ENCODE measurements around the gene TEKTIP1. TPM values are rescaled to one million over a fixed set of nuclear protein-coding genes. Genes with fewer than 3 reads are reported as not detected.

The TEKTIP1 gene
- total and polyA plus RNA-seq, 9 of the 15 experiments (the other 6 are each of a cell fraction or from before 2014, with no cell fraction given), result 0.66 TPM; not detected in 8

DNA sequence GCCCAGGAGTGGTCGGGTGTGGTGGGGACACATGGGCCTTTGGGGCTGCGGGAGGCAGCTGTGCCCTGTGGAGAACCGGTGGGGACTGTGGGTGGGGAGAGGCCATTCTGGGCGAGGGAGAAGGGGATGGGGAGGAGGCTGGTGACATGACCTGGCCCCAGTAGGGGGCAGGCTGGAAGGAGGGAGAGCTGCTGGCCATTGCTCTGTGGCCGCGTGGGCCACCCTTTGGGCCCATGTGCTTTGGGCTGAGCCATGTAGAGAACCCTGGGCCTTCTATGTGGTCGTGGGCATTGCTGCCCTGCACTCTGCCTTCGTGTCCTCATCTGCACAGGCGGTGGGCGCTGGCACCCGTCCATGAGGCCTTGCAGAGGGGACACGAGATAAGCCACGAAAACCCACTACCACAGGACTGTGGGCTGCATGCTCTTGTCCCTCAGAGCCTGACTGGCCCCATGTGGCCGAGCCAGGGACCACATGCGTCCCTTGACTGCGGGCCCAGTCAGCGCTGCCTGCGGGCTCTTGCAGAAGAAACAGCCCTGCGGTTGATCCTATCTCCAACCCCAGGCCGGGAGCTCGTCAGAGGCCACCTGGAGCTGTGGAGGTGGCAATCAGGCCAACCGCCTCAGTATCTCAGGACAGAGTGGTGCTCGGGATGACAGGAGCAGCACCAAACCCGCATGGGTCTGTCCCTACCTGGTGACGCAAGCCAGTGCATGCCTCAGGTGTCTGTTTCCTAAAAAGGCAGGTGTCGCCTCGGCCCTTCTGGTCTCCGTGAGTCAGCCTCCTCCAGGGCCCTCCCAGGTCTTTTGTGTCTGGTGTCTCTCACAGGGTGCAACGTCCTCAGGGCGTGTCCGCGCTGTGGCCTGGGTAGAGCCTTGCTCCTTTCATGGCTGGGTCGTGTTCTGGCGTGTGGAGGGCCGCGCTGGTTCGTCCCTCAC, 18.5 kb upstream of the TEKTIP1 start (continued):
- TF ChIP-seq ELF2 (CRISPR knock-in tag; IDR thresholded peaks at IDR 0.05) (peak; percentile 22; the same call in 1 of the 2 replicates), ZNF436 (CRISPR knock-in tag; IDR thresholded peaks at IDR 0.05) (no peak), EWSR1 (IDR thresholded peaks at IDR 0.05; ENCODE audit: borderline replicate concordance, low read depth, partially characterized antibody) (no peak), BRD4 (IDR thresholded peaks at IDR 0.05) (0 out of 2 replicates have a peak, but pooled peaks have one; percentile 26), PHF21A (IDR thresholded peaks at IDR 0.05; ENCODE audit: borderline replicate concordance, low read depth) (0 out of 2 replicates have a peak, but pooled peaks have one; percentile 23), HNRNPLL (IDR thresholded peaks at IDR 0.05; ENCODE audit: low read depth, low read length, poor library complexity, severe bottlenecking) (no peak), RBBP5 (IDR thresholded peaks at IDR 0.05; ENCODE audit: borderline replicate concordance, insufficient read depth, low read length, poor library complexity, severe bottlenecking) (peak; percentile 80), ZNF12 (CRISPR knock-in tag; IDR thresholded peaks at IDR 0.05) (peak; percentile 75; the same call in 1 of the 2 replicates), ZNF707 (CRISPR knock-in tag; conservative IDR thresholded peaks at IDR 0.05) (no peak), SMARCA4 (IDR thresholded peaks at IDR 0.05) (peak; percentile 64), CHD2 (IDR thresholded peaks at IDR 0.05; ENCODE audit: low read depth, low read length) (0 out of 2 replicates have a peak, but pooled peaks have one; percentile 14), NCOA6 (IDR thresholded peaks at IDR 0.05) (no peak), TOE1 (IDR thresholded peaks at IDR 0.05; ENCODE audit: borderline replicate concordance) (0 out of 2 replicates have a peak, but pooled peaks have one; percentile 35), TOE1 (CRISPR knock-in tag; IDR thresholded peaks at IDR 0.05; ENCODE audit: borderline replicate concordance, low read depth) (peak; percentile 56; the same call in 1 of the 2 replicates)
- TF ChIP-seq, protein P1, sequence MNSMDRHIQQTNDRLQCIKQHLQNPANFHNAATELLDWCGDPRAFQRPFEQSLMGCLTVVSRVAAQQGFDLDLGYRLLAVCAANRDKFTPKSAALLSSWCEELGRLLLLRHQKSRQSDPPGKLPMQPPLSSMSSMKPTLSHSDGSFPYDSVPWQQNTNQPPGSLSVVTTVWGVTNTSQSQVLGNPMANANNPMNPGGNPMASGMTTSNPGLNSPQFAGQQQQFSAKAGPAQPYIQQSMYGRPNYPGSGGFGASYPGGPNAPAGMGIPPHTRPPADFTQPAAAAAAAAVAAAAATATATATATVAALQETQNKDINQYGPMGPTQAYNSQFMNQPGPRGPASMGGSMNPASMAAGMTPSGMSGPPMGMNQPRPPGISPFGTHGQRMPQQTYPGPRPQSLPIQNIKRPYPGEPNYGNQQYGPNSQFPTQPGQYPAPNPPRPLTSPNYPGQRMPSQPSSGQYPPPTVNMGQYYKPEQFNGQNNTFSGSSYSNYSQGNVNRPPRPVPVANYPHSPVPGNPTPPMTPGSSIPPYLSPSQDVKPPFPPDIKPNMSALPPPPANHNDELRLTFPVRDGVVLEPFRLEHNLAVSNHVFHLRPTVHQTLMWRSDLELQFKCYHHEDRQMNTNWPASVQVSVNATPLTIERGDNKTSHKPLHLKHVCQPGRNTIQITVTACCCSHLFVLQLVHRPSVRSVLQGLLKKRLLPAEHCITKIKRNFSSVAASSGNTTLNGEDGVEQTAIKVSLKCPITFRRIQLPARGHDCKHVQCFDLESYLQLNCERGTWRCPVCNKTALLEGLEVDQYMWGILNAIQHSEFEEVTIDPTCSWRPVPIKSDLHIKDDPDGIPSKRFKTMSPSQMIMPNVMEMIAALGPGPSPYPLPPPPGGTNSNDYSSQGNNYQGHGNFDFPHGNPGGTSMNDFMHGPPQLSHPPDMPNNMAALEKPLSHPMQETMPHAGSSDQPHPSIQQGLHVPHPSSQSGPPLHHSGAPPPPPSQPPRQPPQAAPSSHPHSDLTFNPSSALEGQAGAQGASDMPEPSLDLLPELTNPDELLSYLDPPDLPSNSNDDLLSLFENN (IDR thresholded peaks at IDR 0.05; ENCODE audit: low read depth in 2 of 2, low read length in 2 of 2), result peak in 1 of 2 experiments; percentile 63; a peak in 2 of 4 replicates
- TF ChIP-seq, protein P2, sequence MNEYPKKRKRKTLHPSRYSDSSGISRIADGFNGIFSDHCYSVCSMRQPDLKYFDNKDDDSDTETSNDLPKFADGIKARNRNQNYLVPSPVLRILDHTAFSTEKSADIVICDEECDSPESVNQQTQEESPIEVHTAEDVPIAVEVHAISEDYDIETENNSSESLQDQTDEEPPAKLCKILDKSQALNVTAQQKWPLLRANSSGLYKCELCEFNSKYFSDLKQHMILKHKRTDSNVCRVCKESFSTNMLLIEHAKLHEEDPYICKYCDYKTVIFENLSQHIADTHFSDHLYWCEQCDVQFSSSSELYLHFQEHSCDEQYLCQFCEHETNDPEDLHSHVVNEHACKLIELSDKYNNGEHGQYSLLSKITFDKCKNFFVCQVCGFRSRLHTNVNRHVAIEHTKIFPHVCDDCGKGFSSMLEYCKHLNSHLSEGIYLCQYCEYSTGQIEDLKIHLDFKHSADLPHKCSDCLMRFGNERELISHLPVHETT (CRISPR knock-in tag; conservative IDR thresholded peaks at IDR 0.05 in 1 of 2, IDR thresholded peaks at IDR 0.05 in 1 of 2), result peak in 1 of 2 experiments; percentile 72; a peak in 2 of 4 replicates
- TF ChIP-seq, protein P3, sequence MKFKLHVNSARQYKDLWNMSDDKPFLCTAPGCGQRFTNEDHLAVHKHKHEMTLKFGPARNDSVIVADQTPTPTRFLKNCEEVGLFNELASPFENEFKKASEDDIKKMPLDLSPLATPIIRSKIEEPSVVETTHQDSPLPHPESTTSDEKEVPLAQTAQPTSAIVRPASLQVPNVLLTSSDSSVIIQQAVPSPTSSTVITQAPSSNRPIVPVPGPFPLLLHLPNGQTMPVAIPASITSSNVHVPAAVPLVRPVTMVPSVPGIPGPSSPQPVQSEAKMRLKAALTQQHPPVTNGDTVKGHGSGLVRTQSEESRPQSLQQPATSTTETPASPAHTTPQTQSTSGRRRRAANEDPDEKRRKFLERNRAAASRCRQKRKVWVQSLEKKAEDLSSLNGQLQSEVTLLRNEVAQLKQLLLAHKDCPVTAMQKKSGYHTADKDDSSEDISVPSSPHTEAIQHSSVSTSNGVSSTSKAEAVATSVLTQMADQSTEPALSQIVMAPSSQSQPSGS (CRISPR knock-in tag; IDR thresholded peaks at IDR 0.05), result no peak
- TF ChIP-seq, protein P4, sequence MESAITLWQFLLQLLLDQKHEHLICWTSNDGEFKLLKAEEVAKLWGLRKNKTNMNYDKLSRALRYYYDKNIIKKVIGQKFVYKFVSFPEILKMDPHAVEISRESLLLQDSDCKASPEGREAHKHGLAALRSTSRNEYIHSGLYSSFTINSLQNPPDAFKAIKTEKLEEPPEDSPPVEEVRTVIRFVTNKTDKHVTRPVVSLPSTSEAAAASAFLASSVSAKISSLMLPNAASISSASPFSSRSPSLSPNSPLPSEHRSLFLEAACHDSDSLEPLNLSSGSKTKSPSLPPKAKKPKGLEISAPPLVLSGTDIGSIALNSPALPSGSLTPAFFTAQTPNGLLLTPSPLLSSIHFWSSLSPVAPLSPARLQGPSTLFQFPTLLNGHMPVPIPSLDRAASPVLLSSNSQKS (CRISPR knock-in tag; IDR thresholded peaks at IDR 0.05), result no peak

All from K562 (cell line).